Inflammatory macrophage (primary cell): ENCODE data around the gene GPBP1L1.

ENCODE experiments used
- DNase-seq, 2 donors: peaks; one replicate each; pipeline ENCODE4 v3.0.0-alpha.2; 2020 to 2022

Gene GPBP1L1

DNA sequence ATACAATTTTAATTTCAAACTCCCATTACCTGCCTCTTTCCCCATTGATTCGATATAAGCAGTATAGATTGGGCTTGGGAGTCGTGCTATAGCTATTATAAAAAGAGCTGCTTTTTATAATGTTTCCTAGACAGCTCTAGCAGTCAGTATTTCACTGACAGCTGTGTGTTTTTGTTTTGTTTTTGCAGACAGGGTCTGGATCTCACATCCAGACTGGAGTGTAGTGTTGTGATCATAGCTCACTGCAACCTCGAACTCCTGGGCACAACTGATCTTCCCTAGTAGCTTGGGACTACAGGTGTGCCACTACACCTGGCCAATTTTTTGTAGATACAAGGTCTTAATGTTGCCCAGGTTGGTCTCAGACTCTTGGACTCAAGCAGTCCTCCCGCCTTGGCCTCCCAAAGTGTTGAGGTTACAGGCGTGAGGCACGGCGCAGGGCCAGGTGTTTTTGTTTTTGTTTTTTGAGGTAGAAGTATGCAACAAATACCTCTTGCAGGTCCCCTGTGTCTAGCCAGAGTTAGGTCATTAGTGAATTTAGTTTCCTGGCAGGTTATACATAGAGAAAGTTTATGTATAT, 100.7 kb downstream of the GPBP1L1 start:
- no peak for DNase-seq

GRCh38 chr1:45585110-45585426, 101.3 kb downstream of the GPBP1L1 start:
- no peak for DNase-seq

- peak; percentile 89 to 90 for DNase-seq
Measured at GRCh38 chr1:45584351-45585109, 101.8 kb downstream of the GPBP1L1 start.

- peak; percentile 85 to 87 for DNase-seq
Measured at GRCh38 chr1:45583666-45584350, 102.5 kb downstream of the GPBP1L1 start, which contains the start of gene NASP. NASP (plus strand) TSS chr1:45584041; CDS start chr1:45584147, 106 bp downstream.

DNA sequence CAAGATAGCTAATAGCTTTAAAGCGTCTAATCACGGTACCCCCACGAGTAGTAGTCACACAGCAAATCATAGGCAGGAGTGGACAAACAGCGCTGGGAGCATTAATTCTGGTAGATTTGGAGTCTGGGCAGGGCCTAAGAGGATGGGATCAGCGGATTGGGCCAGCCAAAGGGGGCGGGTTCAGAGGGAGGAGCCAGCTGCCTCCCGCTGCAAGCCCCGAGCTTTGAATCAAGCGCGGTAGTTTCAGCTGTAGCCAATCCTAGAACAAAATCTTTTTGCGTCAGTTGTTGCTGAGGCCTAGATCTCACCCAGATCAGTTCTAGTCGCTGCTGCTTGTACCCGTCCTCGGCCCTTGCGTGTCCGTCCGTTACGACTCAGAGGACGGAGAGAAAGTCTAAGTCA, 103.1 kb downstream of the GPBP1L1 start:
- DNase-seq = peak; percentile 98 to 99
